ENCODE results near the gene EEIG2. TPM values are rescaled to one million over a fixed set of nuclear protein-coding genes. Genes with fewer than 3 reads are reported as not detected.

The EEIG2 gene
- total and polyA plus RNA-seq, 9 of the 15 experiments (the other 6 are each of a cell fraction or from before 2014, with no cell fraction given): 6.1 to 26.9 (median 15.2) TPM

GRCh38 chr1:108561689-108562326 is 1.9 kb downstream of the EEIG2 start (continued):
- TF ChIP-seq CHAMP1 (IDR thresholded peaks at IDR 0.05) (no peak), MTA3 (IDR thresholded peaks at IDR 0.05; ENCODE audit: borderline replicate concordance) (no peak), NELFE (IDR thresholded peaks at IDR 0.05; ENCODE audit: insufficient read depth, insufficient read length) (no peak), YY1 (IDR thresholded peaks at IDR 0.05; ENCODE audit: borderline replicate concordance in 1 of 3, control insufficient read depth in 1 of 3, extremely low read depth in 1 of 3, insufficient read depth in 3 of 3, insufficient read length in 1 of 3, insufficient replicate concordance in 2 of 3, low read depth in 1 of 3, low read length in 2 of 3) (peak in 1 of 3 experiments; percentile 33), TFAP4 (CRISPR knock-in tag; IDR thresholded peaks at IDR 0.05; ENCODE audit: borderline replicate concordance) (0 out of 2 replicates have a peak, but pooled peaks have one; percentile 22), MECOM (CRISPR knock-in tag; IDR thresholded peaks at IDR 0.05) (no peak), TCFL5 (CRISPR knock-in tag; conservative IDR thresholded peaks at IDR 0.05) (no peak), TOE1 (IDR thresholded peaks at IDR 0.05; ENCODE audit: borderline replicate concordance) (no peak), TOE1 (CRISPR knock-in tag; IDR thresholded peaks at IDR 0.05; ENCODE audit: borderline replicate concordance, low read depth) (no peak), HLTF (IDR thresholded peaks at IDR 0.05) (no peak), HDAC8 (tag; IDR thresholded peaks at IDR 0.05) (no peak), KDM5B (IDR thresholded peaks at IDR 0.05; ENCODE audit: insufficient replicate concordance, low read depth, low read length) (no peak), TAF7 (tag; IDR thresholded peaks at IDR 0.05) (no peak), ARID2 (IDR thresholded peaks at IDR 0.05) (peak; percentile 77; the same call in 1 of the 2 replicates), RBM22 (IDR thresholded peaks at IDR 0.05; ENCODE audit: low read depth, low read length, poor library complexity, severe bottlenecking) (no peak), NR2C1 (IDR thresholded peaks at IDR 0.05) (no peak), NR2C1 (tag; IDR thresholded peaks at IDR 0.05) (no peak), ZBTB9 (CRISPR knock-in tag; IDR thresholded peaks at IDR 0.05) (no peak), AFF1 (IDR thresholded peaks at IDR 0.05; ENCODE audit: low read depth in 1 of 2, partially characterized antibody in 2 of 2) (no peak)

Data from K562 (cell line).